SH-SY5Y (cell line): ENCODE measurements around the gene RIOK2.
A peak's percentile ranks its signal among the peaks of the same experiment; 100 is the strongest.

ENCODE experiments used
- GATA2 ChIP-seq: IDR thresholded peaks from 2 replicates; pipeline ENCODE4 v1.6.1; 2011; ENCODE audit warnings: mild to moderate bottlenecking, low read depth, low read length
- GATA3 ChIP-seq: IDR thresholded peaks from 2 replicates; pipeline ENCODE4 v1.6.1; 2011; ENCODE audit warnings: low read depth, mild to moderate bottlenecking, low read length, moderate library complexity

Gene RIOK2

DNA sequence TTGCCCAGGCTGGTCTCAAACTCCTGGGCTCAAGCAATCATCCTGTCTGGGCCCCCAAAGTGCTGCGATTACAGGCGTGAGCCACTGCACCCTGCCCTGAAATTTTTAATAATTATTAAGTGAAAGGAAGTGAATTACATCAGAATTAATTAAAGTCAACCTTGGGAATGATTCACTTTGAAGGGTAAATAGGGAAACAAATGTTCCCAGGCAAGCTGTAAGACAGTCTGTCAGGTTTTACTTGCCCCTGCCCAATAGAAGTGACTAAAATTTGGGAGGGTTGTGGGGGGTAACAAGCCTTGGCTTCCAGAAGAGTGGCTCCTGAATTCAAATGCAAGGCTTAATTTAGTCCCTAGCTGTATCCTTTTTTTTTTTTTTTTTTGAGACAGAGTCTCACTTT, 39.3 kb downstream of the RIOK2 start:
- no peak for TF ChIP-seq GATA2
- TF ChIP-seq GATA3 = no peak

DNA sequence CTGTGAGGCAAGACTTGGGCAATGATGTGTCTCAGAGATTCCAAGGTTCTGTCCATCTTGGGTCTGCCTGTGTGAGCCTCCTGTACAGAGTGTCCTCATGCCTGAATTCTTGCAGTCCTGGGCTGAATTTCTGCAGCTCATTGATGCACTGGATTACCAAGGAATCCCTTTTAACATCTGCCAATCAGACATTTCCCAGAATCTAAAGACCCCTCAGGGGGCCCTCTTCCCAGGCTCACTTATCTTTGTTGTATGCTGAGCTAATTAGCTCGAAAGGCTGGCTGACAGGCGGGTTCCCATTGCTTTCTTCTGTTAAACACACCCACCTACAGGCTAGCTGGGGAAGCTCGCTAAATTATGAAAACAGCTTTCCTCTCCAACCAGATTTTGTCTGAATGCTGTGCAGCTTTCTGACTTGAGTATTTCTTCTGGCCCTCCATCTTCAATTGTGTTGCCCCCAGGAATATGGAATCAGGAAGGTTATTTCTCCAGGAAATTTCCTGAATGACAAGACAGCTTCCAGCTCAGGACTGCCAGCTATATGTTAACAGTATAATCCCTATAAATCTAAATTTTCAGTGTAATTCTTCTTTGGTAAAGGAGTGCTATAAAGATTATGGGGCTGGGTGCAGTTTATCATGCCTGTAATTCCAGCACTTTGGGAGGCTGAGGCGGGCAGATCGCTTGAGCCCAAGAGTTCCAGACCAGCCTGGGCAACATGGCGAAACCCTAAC, 40.4 kb downstream of the RIOK2 start, which contains the start of gene LIX1:
Gene LIX1 (minus strand): TSS at position 91 of the 734 bp plus-strand sequence. CDS start 35 bp downstream, at position 56.
- TF ChIP-seq GATA2 (peak; percentile 72), GATA3 (no peak)

DNA sequence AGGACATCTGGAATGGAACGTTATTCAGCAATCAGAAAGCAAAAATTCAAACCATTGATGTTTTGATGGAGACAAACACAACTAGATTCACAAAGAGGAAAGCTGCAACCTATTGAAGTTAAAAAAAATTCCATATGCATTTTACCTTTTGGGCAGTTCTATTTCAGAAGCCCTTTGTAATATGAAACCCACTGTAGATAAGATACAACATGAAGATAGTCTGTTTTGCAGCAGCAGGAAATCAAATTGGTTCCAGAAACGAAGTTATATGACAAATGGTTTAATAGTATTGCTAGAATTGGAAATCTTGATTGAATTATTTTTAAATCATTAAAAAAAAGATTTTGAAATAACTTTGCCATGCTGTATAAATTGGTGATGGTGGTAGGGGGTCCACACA, 41.5 kb downstream of the RIOK2 start:
- peak; percentile 74 for TF ChIP-seq GATA3
- TF ChIP-seq GATA2 = peak; percentile 58

DNA sequence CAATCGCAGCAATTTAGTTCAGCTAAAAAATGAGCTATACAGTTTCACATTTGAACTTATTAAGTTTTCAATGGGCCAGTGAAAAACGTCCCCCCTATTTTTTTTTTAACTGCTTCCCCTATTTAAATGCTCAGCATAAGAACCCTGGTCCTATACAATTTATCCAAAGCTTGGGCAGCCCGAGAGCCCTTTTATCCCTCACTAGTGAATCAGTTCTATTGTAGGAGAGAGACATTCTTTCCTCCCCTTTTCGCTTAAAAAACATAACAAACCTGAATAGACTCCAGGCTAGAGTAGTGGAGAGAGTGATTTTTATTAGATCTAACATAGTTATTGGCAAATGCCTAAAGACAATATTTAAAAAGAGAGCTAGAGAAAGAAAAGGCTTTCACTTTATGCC, 42.0 kb downstream of the RIOK2 start:
- TF ChIP-seq GATA3 (no peak), GATA2 (no peak)

DNA sequence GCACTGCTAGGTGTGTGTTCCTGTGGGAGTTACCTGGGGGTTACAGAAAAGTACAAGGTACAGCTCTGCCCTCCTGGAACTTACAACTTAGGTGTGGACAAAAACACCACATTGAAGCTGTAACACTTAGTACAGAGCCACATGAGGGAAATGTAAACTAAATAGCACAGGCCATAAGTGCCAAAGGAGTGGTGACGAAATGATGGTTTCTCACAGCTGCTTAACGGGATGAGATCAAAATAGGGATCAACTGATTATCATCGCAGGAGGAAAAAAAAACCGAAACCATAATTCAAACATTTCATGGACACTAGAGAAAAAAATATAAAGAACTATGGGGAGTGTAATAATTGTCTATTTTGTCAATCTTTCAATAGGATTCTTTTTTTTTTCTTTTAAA, 46.6 kb downstream of the RIOK2 start:
- TF ChIP-seq GATA2 (no peak), GATA3 (no peak)

DNA sequence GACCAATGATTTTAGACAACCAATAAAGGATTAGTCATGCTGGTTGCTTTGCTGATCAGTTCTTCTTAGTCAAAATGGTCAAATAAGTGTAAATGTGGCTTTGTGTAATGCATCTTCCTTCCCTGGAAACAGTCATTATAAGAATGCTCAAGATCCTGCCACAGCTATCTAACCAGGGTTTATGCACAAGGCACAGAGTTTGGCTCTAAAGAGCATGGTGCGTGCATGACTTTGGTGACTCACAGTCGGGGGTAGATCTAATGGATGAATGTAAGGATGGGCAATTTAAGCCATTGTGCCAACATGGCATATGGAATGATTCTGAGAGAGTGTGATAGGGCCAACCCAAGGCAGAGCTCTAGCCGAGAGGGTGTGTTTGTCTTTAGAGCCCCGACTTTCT, 47.2 kb downstream of the RIOK2 start:
- TF ChIP-seq GATA3 (no peak), GATA2 (no peak)

DNA sequence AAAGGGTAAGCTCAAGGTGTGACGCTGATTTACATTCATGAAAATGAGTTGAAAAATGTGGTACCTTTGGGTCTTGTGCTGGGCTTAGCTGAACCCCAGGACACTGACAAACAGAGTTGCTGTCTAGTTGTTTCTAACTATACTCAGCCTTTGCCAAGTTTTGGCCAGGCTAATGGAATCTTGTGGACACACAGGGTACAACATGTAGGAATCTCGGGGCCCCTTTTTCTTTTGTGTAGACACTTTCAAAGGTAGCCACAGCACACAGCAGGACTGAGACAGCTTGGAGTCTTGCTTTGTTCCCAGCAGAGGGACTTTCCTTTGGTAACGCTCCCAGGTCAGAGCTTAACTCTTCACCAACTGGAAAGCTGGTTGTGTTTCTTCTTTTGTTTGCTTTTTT, 48.4 kb downstream of the RIOK2 start:
- TF ChIP-seq GATA2 = no peak
- no peak for TF ChIP-seq GATA3

DNA sequence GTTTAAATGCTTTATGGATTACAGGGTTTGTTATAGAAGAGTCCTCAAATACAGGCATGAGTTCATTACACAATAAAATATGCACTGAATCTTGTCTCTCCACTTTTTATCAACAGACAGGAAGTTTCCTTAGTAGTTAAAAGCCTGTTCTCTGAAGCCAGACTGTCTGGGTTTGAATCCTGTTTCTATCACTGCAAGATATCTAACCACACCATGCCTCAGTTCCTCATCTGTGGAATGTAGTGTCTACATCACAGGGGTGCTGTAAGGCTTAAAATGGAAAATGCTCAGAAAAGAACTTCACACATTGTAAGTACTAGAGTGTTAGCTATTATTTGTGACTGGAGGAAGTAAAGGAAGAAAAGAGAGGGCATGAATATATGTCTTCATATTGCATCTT, 49.9 kb downstream of the RIOK2 start:
- TF ChIP-seq GATA2 = no peak
- no peak for TF ChIP-seq GATA3

DNA sequence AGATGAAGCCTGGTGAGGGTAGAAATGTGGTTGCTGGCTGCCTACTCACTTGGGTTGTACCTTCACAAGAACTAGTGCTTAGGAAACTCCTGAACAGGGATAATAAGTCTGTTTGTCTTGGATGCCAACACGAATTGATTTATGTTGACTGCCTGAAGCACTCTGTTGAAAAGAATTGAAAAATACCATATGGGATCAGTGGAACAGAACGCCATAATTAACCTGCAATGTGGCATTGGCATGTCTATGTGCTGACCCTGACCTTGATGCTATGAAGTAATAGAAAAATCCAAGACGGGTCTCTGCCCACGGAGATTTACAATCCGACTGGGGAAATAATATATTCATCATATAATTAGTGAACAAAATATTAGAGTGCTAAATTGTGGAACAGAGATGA, 51.1 kb downstream of the RIOK2 start:
- no peak for TF ChIP-seq GATA3
- no peak for TF ChIP-seq GATA2

DNA sequence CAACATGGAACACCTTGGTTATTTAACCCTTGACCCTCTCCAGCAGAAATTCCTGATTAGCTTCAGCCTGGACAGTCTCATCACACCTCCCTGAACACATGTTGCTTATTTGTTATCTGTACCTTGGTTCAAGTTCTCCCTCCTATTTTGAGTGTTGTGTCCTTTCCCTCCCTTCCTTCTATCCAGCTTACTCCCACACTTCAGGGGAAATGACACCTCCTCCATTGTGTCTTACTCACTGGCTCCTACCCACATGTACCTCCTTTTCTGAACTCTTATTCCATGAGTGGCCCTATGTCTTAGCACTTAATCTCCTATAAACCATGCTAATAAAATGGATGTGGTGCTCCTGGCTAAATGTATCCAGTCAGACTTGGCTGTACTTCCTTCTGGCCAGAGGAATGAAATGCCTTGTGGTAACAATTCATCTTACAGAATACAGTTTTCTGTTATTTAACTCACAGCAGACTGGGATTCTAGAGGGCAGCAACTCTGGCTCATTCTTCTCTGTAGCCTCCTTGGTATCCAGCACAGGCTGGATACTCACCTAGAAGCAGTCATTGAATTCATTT, 51.8 kb downstream of the RIOK2 start:
- TF ChIP-seq GATA3 = no peak
- TF ChIP-seq GATA2 = no peak

DNA sequence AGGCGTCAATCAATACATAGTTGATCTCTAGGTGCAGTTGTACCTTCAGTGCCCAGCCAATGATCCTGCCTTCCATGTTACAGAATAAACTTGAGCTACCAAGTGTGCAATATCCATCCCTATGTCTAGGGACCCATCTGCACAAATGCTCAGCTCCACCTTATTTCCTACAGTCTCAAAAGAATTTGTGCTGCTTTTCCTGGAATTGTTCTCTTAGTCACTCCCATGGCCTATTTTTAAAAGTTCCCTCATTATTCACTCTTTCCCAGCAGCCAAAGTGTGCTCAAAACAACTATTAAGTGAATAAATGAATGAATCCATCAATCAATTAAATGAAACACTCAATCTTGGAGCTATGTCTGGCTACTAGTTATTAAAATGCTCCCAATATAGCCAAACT, 55.3 kb downstream of the RIOK2 start:
- no peak for TF ChIP-seq GATA2
- TF ChIP-seq GATA3 = no peak

DNA sequence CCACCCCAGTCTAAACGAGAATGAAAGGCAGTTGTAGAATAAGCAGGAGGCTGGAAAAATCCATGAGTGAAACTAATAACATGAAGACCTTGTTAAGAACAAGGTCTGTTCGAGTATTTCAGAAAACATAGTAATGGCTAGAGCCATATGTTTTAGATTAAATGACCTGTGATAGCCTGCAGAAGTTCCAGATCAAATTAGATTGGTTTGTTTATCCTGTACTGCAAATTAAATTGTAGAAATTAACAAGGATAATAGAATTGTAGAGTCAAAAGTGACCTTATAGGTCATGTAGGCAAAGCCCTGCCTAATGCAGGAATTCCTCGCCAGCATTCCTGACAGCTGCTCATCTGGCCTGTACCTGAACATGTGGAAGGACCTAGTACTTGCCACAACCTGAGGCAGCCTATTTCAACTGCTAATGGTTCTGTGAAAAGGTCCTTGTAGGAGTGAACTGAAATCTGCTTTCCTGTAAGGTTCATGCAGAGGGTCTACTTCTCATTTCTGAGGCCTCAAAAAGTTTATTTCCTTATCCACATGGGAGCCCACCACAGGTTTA, 57.8 kb downstream of the RIOK2 start:
- TF ChIP-seq GATA2 = no peak
- TF ChIP-seq GATA3 = no peak

DNA sequence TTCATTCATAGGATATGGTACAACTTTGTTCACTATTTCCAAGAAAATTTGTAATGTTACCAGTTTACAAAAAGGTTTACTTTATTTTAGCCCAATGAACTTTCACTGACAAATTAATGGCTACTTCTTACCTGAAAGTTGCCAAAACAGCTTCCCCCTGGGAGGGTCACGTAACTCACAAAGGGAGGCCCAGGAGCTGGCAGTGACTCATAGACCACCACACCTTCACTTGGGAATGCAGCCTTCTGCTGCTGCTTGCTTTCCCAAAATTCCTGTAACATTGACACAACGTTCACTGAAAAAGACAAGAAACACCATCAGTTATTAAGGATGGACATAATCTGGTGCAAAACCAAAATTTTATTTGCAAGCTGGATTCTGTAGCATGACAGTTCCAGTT, 58.7 kb downstream of the RIOK2 start:
- TF ChIP-seq GATA3 (no peak), GATA2 (no peak)

DNA sequence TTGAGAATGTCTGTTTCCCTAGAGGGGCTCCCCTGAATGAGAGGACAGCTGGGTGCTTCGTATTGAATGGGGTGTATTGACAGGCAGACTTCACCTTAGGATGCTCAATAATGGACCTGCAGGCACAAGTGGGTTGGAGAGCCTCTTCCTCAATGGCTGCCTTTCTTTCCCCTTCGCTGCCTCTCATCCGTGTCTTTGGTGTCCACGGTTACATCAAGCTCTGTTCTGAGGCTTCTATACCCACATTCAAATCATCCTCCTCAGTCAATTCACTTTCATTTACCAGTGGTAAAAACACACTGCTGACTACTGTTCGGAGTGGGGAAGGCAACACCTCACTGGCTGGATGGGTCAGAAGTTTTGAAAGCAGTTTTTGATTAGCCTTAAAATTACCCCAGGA, 61.2 kb downstream of the RIOK2 start:
- no peak for TF ChIP-seq GATA2
- no peak for TF ChIP-seq GATA3

DNA sequence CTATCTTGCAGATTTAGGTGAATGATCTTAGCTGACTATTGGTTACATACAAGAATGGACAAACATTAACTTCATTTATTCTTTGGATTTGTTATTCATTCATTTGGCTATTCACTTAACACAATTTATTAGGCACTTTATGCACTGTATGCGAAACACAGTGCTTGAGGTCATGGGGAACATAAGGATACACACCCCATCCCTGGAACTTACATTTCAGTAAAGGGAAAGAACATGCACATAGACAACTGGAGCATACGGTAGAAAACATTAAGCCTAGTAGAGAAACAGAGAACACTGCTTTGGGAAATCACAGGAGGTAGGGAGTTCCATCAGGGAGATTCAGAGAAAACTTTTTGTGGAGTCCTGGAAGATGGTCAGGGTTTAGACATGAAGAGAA, 62.9 kb downstream of the RIOK2 start:
- TF ChIP-seq GATA2 (no peak), GATA3 (no peak)
